ENCODE data around the gene SLC22A23. TPM values are rescaled to one million over a fixed set of nuclear protein-coding genes. Genes with fewer than 3 reads are reported as not detected.

The SLC22A23 gene
- total RNA-seq, 1 experiment from 2014 or later = 2.7 TPM

- Histone ChIP-seq H3K4me3 (no peak overlapping the region), H3K27me3 (replicated peaks) (no peaks in the 10 kb centered on the region), H3K9me3 (replicated peaks) (no peaks in the 10 kb centered on the region), H3K36me3 (no peaks in the 10 kb centered on the region), H3K4me1 (replicated peaks) (peaks cover 13% of the 10 kb centered on the region), H3K27ac (no peak overlapping the region)
- DNase-seq (ENCODE audit: low read depth in 1 of 2, low spot score in 2 of 2) = no peak
Observed at GRCh38 chr6:3447005-3447404, 9.8 kb downstream of the SLC22A23 start.

- DNase-seq (ENCODE audit: low read depth in 1 of 2, low spot score in 2 of 2) = no peak
- Histone ChIP-seq H3K27me3 (replicated peaks) (no peaks in the 10 kb centered on the region), H3K27ac (no peak overlapping the region), H3K9me3 (replicated peaks) (no peaks in the 10 kb centered on the region), H3K36me3 (no peaks in the 10 kb centered on the region), H3K4me1 (replicated peaks) (peaks cover 13% of the 10 kb centered on the region), H3K4me3 (no peak overlapping the region)
Observed at GRCh38 chr6:3446184-3446583, 10.7 kb downstream of the SLC22A23 start.

- DNase-seq (ENCODE audit: low read depth in 1 of 2, low spot score in 2 of 2) = no peak
- Histone ChIP-seq H3K27ac (no peak overlapping the region), H3K9me3 (replicated peaks) (no peaks in the 10 kb centered on the region), H3K4me1 (replicated peaks) (peaks cover 15% of the 10 kb centered on the region), H3K36me3 (no peaks in the 10 kb centered on the region), H3K4me3 (no peak overlapping the region), H3K27me3 (replicated peaks) (no peaks in the 10 kb centered on the region)
Observed at GRCh38 chr6:3444276-3445088, 12.4 kb downstream of the SLC22A23 start.

GRCh38 chr6:3443221-3443515 is 13.7 kb downstream of the SLC22A23 start:
- Histone ChIP-seq H3K27ac (no peak overlapping the region), H3K36me3 (no peaks in the 10 kb centered on the region)
- no peak for DNase-seq (ENCODE audit: low read depth in 1 of 2, low spot score in 2 of 2)

GRCh38 chr6:3442431-3443220 is 14.2 kb downstream of the SLC22A23 start:
- no peak overlapping the region for H3K4me3 ChIP-seq
- H3K27me3 ChIP-seq (replicated peaks) = no peaks in the 10 kb centered on the region
- H3K27ac ChIP-seq = no peak overlapping the region
- H3K4me1 ChIP-seq (replicated peaks) = peaks cover 34% of the 10 kb centered on the region
- peak in 1 of 2 experiments; percentile 62 for DNase-seq (ENCODE audit: low read depth in 1 of 2, low spot score in 2 of 2)
- H3K36me3 ChIP-seq = no peaks in the 10 kb centered on the region
- no peaks in the 10 kb centered on the region for H3K9me3 ChIP-seq (replicated peaks)

More at GRCh38 chr6:3443221-3443515, 13.7 kb downstream of the SLC22A23 start:
- H3K4me3 ChIP-seq = no peak overlapping the region
- H3K9me3 ChIP-seq (replicated peaks) = no peaks in the 10 kb centered on the region
- no peaks in the 10 kb centered on the region for H3K27me3 ChIP-seq (replicated peaks)
- peaks cover 29% of the 10 kb centered on the region for H3K4me1 ChIP-seq (replicated peaks)

- no peak for DNase-seq (ENCODE audit: low read depth in 1 of 2, low spot score in 2 of 2)
- H3K27me3 ChIP-seq (replicated peaks) = no peaks in the 10 kb centered on the region
- H3K9me3 ChIP-seq (replicated peaks) = no peaks in the 10 kb centered on the region
- no peak overlapping the region for H3K4me3 ChIP-seq
- no peak overlapping the region for H3K27ac ChIP-seq
- peaks cover 39% of the 10 kb centered on the region for H3K4me1 ChIP-seq (replicated peaks)
- H3K36me3 ChIP-seq = no peaks in the 10 kb centered on the region
Observed at GRCh38 chr6:3440911-3441310, 15.9 kb downstream of the SLC22A23 start.

- Histone ChIP-seq H3K27me3 (replicated peaks) (no peaks in the 10 kb centered on the region), H3K36me3 (no peaks in the 10 kb centered on the region), H3K4me1 (replicated peaks) (peaks cover 39% of the 10 kb centered on the region), H3K27ac (no peak overlapping the region), H3K9me3 (replicated peaks) (no peaks in the 10 kb centered on the region), H3K4me3 (no peak overlapping the region)
- DNase-seq (ENCODE audit: low read depth in 1 of 2, low spot score in 2 of 2) = no peak
Observed at GRCh38 chr6:3439961-3440360, 16.9 kb downstream of the SLC22A23 start.

GRCh38 chr6:3438190-3439167 is 18.4 kb downstream of the SLC22A23 start:
- peak; percentile 88 to 93 for DNase-seq (ENCODE audit: low read depth in 1 of 2, low spot score in 2 of 2)
- Histone ChIP-seq H3K4me1 (replicated peaks) (peaks cover 39% of the 10 kb centered on the region), H3K9me3 (replicated peaks) (no peaks in the 10 kb centered on the region), H3K36me3 (no peaks in the 10 kb centered on the region), H3K27ac (peak overlapping the region; percentile 75), H3K27me3 (replicated peaks) (no peaks in the 10 kb centered on the region), H3K4me3 (no peak overlapping the region)

GRCh38 chr6:3433005-3433404 is 23.8 kb downstream of the SLC22A23 start:
- H3K27me3 ChIP-seq (replicated peaks) = no peaks in the 10 kb centered on the region
- no peak overlapping the region for H3K27ac ChIP-seq
- no peak for DNase-seq (ENCODE audit: low read depth in 1 of 2, low spot score in 2 of 2)
- no peaks in the 10 kb centered on the region for H3K36me3 ChIP-seq
- H3K4me1 ChIP-seq (replicated peaks) = peaks cover 8% of the 10 kb centered on the region
- no peak overlapping the region for H3K4me3 ChIP-seq
- H3K9me3 ChIP-seq (replicated peaks) = no peaks in the 10 kb centered on the region

GRCh38 chr6:3432416-3432815 is 24.4 kb downstream of the SLC22A23 start:
- Histone ChIP-seq H3K36me3 (no peaks in the 10 kb centered on the region), H3K27me3 (replicated peaks) (no peaks in the 10 kb centered on the region)
- no peak for DNase-seq (ENCODE audit: low read depth in 1 of 2, low spot score in 2 of 2)

GRCh38 chr6:3431994-3432393 is 24.9 kb downstream of the SLC22A23 start:
- Histone ChIP-seq H3K36me3 (no peaks in the 10 kb centered on the region), H3K27ac (no peak overlapping the region), H3K4me3 (no peak overlapping the region), H3K27me3 (replicated peaks) (no peaks in the 10 kb centered on the region), H3K4me1 (replicated peaks) (peaks cover 4% of the 10 kb centered on the region; the same call in 1 of the 2 replicates), H3K9me3 (replicated peaks) (no peaks in the 10 kb centered on the region)
- DNase-seq (ENCODE audit: low read depth in 1 of 2, low spot score in 2 of 2) = no peak

More at GRCh38 chr6:3432416-3432815, 24.4 kb downstream of the SLC22A23 start:
- Histone ChIP-seq H3K4me1 (replicated peaks) (peaks cover 4% of the 10 kb centered on the region; the same call in 1 of the 2 replicates), H3K27ac (no peak overlapping the region), H3K4me3 (no peak overlapping the region), H3K9me3 (replicated peaks) (no peaks in the 10 kb centered on the region)

GRCh38 chr6:3429211-3429610 is 27.6 kb downstream of the SLC22A23 start:
- Histone ChIP-seq H3K36me3 (no peaks in the 10 kb centered on the region), H3K4me1 (replicated peaks) (no peaks in the 10 kb centered on the region), H3K9me3 (replicated peaks) (no peaks in the 10 kb centered on the region), H3K27ac (no peak overlapping the region), H3K4me3 (no peak overlapping the region), H3K27me3 (replicated peaks) (no peaks in the 10 kb centered on the region)
- DNase-seq (ENCODE audit: low read depth in 1 of 2, low spot score in 2 of 2) = no peak

GRCh38 chr6:3428700-3429099 is 28.1 kb downstream of the SLC22A23 start:
- H3K9me3 ChIP-seq (replicated peaks) = no peaks in the 10 kb centered on the region
- H3K36me3 ChIP-seq = no peaks in the 10 kb centered on the region
- no peak overlapping the region for H3K27ac ChIP-seq
- H3K4me3 ChIP-seq = no peak overlapping the region
- no peaks in the 10 kb centered on the region for H3K27me3 ChIP-seq (replicated peaks)
- DNase-seq (ENCODE audit: low read depth in 1 of 2, low spot score in 2 of 2) = no peak
- H3K4me1 ChIP-seq (replicated peaks) = no peaks in the 10 kb centered on the region

Data from SJSA1 (cell line).